Prostate gland (tissue), 2 donors: ENCODE results near the gene CCK. TPM values are rescaled to one million over a fixed set of nuclear protein-coding genes. Genes with fewer than 3 reads are reported as not detected.
A peak's percentile ranks its signal among the peaks of the same experiment; 100 is the strongest.

Experiments
- DNase-seq: peaks from one replicate; pipeline ENCODE4 v3.0.0-alpha.2; 2019; ENCODE audit warnings: low spot score
- H3K27ac ChIP-seq, 2 donors: fragments of 200-600 bp; sonication (generic); 2 replicates each; pipeline ENCODE4 v1.5.1; 2017 to 2019
- H3K27me3 ChIP-seq: fragments of 200-600 bp; sonication (generic); replicated peaks from 2 replicates; pipeline ENCODE4 v1.5.1; 2019; ENCODE audit not compliant: insufficient read depth
- H3K36me3 ChIP-seq, 2 donors: fragments of 200-600 bp; sonication (generic); 1 replicate in 1 of 2; 2 replicates in 1 of 2; pipeline versions ENCODE4 v1.5.1 to v1.8.1; 2017 to 2019
- H3K4me1 ChIP-seq: fragments of 200-600 bp; sonication (generic); replicated peaks from 2 replicates; pipeline ENCODE4 v1.5.1; 2019
- H3K4me3 ChIP-seq, 2 donors: fragments of 200-600 bp; sonication (generic); 2 replicates each; pipeline ENCODE4 v1.5.1; 2017 to 2019
- H3K9me3 ChIP-seq: fragments of 200-600 bp; sonication (generic); 2 replicates; pipeline ENCODE4 v1.5.1; 2017
- POLR2A ChIP-seq: fragments of 450-650 bp; IDR thresholded peaks from one replicate; pipeline ENCODE4 v1.6.1; 2016; ENCODE audit warnings: antibody characterized with exemption, mild to moderate bottlenecking
- POLR2AphosphoS5 ChIP-seq: sonication (generic); formaldehyde crosslinking; IDR thresholded peaks from one replicate; pipeline ENCODE4 v1.6.1; 2017; ENCODE audit warnings: antibody characterized with exemption
- WGBS: methylation state at CpG from one replicate; pipeline ENCODE4 v1.1.5; 2018; 5-methylcytosine and 5-hydroxymethylcytosine counted together
- intact Hi-C: fragments of 100-400 bp; cut with DNase I; formaldehyde crosslinking; loops from one replicate; pipeline ENCODE4 v1.14.2; 2022
- total RNA-seq, 2 donors: library from RNA; depleted of rRNA; stranded (reverse); fragments of >200 nt; gene quantifications; one replicate each; pipeline ENCODE4 v1.1.0, GENCODE V29; 2016
- TF ChIP-seq, protein P1 (sequence below), 4 experiments: fragments of 200-600 bp in 2 of 4; fragments of 450-650 bp in 2 of 4; sonication (generic) in 2 of 4; IDR thresholded peaks; 1 replicate in 3 of 4; 2 replicates in 1 of 4; pipeline ENCODE4 v1.5.1; 2016 to 2019; ENCODE audit warnings: antibody characterized with exemption in 4 of 4, mild to moderate bottlenecking in 2 of 4, moderate library complexity in 2 of 4

Gene CCK
- total RNA-seq, 2 donors from 2014 or later: 3.0 to 50.7 TPM

DNA sequence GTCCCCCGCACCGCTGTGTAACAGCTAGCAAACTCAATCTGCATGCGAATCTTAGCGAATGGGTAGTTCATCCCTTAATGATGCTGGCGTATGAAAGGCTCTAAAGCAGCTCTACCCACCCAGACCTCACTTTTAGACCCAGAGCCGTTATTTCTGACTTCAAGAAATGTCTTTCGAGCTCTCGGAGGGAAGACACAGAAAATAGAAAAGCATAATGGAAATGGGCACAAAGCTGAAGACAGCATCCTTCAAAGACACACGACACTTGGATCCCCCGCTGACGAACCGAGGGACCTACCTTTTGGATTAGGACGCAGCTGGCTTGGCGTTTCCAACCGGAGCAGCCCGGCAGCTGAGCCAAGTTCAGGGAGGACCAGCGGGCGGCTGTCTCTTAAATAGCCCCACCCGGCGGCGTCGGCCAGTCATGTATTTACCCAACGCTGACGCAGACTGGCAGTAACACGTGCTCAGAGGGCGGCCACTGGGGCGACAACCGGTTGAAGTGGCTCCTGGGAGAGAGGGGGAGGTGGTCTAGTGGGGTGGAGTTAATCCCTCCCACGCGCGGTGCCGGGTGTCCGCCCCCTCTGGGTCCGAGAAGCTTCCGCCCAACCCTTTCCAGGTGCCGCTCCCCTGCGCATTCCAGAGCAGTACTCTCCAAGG lies 1.5 kb downstream of the CCK start:
- no peaks in the 10 kb centered on the region for H3K27me3 ChIP-seq
- WGBS: 9% methylated on average over 37 of the region's 37 CpGs
- H3K4me1 ChIP-seq: peaks cover 2% of the 10 kb centered on the region
- H3K4me3 ChIP-seq: peak overlapping the region; percentile 19 to 22
- peak; percentile 78 for DNase-seq
- intact Hi-C loops: no loop called here
- no peaks in the 10 kb centered on the region for H3K36me3 ChIP-seq
- H3K9me3 ChIP-seq: no peaks in the 10 kb centered on the region
- H3K27ac ChIP-seq: peak overlapping the region in 1 of 2 donors; percentile 13
- TF ChIP-seq POLR2A (no peak), POLR2AphosphoS5 (peak; percentile 56)
- TF ChIP-seq, protein P1, sequence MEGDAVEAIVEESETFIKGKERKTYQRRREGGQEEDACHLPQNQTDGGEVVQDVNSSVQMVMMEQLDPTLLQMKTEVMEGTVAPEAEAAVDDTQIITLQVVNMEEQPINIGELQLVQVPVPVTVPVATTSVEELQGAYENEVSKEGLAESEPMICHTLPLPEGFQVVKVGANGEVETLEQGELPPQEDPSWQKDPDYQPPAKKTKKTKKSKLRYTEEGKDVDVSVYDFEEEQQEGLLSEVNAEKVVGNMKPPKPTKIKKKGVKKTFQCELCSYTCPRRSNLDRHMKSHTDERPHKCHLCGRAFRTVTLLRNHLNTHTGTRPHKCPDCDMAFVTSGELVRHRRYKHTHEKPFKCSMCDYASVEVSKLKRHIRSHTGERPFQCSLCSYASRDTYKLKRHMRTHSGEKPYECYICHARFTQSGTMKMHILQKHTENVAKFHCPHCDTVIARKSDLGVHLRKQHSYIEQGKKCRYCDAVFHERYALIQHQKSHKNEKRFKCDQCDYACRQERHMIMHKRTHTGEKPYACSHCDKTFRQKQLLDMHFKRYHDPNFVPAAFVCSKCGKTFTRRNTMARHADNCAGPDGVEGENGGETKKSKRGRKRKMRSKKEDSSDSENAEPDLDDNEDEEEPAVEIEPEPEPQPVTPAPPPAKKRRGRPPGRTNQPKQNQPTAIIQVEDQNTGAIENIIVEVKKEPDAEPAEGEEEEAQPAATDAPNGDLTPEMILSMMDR (IDR thresholded peaks at IDR 0.05): no peak

DNA sequence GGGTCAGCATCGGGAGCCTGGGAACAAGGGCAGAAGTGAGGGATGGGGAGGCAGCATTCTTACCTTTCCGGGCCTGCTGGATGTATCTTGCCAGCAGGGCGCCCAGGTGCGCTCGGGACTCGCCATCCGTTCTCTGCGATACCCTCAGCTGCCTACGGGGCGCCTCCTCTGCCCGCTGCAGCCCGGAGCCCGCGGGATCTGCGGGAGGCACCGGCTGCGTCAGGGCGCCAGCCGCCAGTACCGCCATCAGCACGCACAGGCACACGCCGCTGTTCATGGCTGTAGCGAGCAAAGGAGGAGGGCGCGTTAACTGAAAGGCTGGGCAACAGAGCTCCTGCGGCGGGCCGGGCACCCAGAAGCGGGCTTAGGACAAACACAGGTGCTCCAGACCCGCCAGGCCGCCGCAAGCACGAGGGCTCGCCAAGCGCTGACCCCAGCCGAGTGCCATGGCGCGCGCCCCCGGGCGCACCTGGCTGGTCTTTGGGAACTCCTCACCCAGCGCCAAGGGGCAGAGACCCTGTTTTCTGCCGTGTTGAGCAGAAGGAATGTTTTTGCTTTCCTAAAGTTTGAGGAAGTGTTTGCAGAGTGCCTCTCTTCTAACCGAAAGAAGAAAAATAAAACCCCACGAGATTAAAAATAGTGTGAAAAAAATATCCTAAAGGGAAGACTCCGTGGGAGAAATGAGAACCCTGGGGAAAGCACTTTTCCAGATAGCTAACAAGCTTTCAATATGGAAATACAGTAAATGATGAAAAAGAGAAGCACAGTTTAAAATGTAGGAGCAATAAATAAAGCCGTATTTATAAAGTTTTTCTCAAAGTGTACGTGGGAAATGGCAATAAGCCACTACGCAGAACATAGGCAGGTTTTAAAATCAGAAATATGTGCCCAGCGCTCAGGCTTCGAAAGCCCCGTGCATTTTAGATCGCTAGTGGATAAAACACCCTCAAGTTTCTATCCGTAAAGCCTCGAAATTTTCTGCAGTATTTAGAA lies 2.3 kb downstream of the CCK start:
- WGBS: 14% methylated on average over 35 of the region's 56 CpGs
- H3K9me3 ChIP-seq: no peaks in the 10 kb centered on the region
- H3K4me1 ChIP-seq: peaks cover 2% of the 10 kb centered on the region
- TF ChIP-seq, protein P1 (IDR thresholded peaks at IDR 0.05): peak in 1 of 4 experiments; percentile 7
- TF ChIP-seq POLR2A (no peak), POLR2AphosphoS5 (no peak)
- no peaks in the 10 kb centered on the region for H3K36me3 ChIP-seq
- no peak for DNase-seq
- intact Hi-C loops: no loop called here
- H3K4me3 ChIP-seq: peak overlapping the region; percentile 22 to 32
- H3K27ac ChIP-seq: peak overlapping the region; percentile 35 to 63
- H3K27me3 ChIP-seq: no peaks in the 10 kb centered on the region

DNA sequence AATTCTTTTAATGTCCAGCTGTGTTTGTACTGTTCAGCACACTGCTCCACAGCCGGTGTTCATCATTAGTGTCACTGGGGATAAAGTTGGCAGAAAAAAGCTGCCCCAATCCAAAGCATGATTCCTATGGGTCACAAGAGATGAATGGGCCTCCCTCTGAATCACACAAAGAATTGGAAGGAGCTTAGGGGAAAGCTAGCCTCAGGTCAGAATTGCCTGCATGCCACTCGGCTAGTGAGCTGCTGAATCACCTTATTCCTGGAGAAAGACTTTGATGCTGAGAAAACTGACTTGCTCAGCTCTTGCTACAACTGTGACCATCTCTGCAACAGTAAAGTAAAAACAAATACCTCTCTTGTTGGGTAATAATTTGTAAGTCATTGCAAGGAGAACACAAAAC lies 3.5 kb downstream of the CCK start:
- intact Hi-C loops: no loop called here
- no peak overlapping the region for H3K4me3 ChIP-seq
- no peaks in the 10 kb centered on the region for H3K27me3 ChIP-seq
- 49% methylated on average over 2 of the region's 2 CpGs for WGBS
- no peak for DNase-seq
- no peak overlapping the region for H3K27ac ChIP-seq
- peaks cover 2% of the 10 kb centered on the region for H3K4me1 ChIP-seq
- H3K9me3 ChIP-seq: no peaks in the 10 kb centered on the region
- TF ChIP-seq POLR2AphosphoS5: no peak
- TF ChIP-seq, protein P1 (IDR thresholded peaks at IDR 0.05): no peak
- no peak for TF ChIP-seq POLR2A
- H3K36me3 ChIP-seq: no peaks in the 10 kb centered on the region

DNA sequence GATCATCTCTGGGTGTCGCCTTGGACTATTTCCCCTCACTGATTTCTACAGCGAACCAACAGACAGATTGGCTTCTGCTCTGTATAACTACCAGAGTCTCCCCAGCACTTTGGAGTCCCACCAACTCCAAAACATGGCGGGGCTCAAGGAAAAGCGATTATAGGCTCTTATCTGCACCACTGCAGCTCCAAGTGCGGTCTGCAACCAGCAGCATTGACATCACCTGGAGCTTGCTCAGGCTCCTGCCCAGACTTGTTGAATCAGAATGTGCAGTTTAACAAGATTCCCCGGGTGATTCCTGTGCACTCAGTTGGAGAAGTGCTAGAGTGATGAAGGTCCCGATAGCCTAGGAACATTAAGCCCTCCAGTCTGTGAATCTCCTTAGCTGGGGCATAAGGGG lies 9.0 kb downstream of the CCK start:
- H3K36me3 ChIP-seq: no peaks in the 10 kb centered on the region
- H3K4me1 ChIP-seq: no peaks in the 10 kb centered on the region
- no peak overlapping the region for H3K27ac ChIP-seq
- WGBS: 44% methylated on average over 7 of the region's 7 CpGs
- H3K4me3 ChIP-seq: no peak overlapping the region
- H3K27me3 ChIP-seq: no peaks in the 10 kb centered on the region
- H3K9me3 ChIP-seq: no peaks in the 10 kb centered on the region
- intact Hi-C loops: no loop called here
- TF ChIP-seq POLR2A (no peak), POLR2AphosphoS5 (no peak)
- TF ChIP-seq, protein P1 (IDR thresholded peaks at IDR 0.05): no peak
- DNase-seq: no peak
